ENCODE data around the gene HARS1.

DNA sequence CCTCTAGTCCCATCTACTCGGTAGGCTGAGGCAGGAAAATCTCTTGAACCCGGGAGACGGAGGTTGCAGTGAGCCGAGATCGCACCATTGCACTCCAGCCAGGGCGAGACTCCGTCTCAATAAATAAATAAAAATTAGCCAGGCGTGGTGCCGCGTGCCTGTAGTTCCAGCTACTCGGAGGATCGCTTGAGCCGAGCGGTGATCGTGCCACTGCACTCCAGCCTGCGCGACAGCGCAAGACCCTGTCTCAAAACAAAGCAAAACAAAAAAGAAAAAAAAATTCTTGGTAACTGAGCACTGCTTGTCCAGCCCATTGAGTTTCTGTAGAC, 27.2 kb downstream of the HARS1 start:
- TF ChIP-seq, protein P1, sequence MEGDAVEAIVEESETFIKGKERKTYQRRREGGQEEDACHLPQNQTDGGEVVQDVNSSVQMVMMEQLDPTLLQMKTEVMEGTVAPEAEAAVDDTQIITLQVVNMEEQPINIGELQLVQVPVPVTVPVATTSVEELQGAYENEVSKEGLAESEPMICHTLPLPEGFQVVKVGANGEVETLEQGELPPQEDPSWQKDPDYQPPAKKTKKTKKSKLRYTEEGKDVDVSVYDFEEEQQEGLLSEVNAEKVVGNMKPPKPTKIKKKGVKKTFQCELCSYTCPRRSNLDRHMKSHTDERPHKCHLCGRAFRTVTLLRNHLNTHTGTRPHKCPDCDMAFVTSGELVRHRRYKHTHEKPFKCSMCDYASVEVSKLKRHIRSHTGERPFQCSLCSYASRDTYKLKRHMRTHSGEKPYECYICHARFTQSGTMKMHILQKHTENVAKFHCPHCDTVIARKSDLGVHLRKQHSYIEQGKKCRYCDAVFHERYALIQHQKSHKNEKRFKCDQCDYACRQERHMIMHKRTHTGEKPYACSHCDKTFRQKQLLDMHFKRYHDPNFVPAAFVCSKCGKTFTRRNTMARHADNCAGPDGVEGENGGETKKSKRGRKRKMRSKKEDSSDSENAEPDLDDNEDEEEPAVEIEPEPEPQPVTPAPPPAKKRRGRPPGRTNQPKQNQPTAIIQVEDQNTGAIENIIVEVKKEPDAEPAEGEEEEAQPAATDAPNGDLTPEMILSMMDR (IDR thresholded peaks at IDR 0.05) = no peak
- TF ChIP-seq EZH2 (IDR thresholded peaks at IDR 0.05) = no peak

All from neural progenitor cell (in vitro differentiated cells).